Measurements from ENCODE around the gene GRIK4. TPM values are rescaled to one million over a fixed set of nuclear protein-coding genes. Genes with fewer than 3 reads are reported as not detected.

GRIK4 gene
- polyA plus RNA-seq, 1 donor from 2014 or later, result 3.4 TPM

DNA sequence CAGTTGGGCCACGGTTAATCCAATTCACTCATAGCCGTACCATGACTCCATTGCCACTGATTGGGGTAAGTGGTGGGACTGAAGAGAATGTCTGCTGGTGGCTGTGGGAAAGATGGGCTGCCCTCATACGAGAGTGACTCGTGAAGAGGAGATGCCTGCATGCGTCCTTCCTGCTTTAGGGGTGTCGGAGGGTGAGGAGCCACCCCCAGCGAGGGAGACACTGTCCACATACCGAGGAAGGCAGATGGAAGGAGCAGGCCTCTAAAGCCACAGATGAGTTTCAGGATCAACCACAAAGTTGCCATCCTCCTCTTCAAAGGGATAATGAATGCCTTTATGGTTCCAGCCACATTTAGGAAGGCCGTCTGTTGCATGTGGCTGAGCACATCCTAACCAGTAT, 83.2 kb downstream of the GRIK4 start:
- no peak overlapping the region for H3K9ac ChIP-seq (ENCODE audit: low read length)
- no peak for TF ChIP-seq RAD21 (conservative IDR thresholded peaks at IDR 0.05)
- H3F3A ChIP-seq (ENCODE audit: insufficient read depth, low read length, poor library complexity, severe bottlenecking), result no peaks in the 10 kb centered on the region
- H3K9me2 ChIP-seq (ENCODE audit: insufficient read depth, low read length), result no peaks in the 10 kb centered on the region
- H3K36me3 ChIP-seq (ENCODE audit: insufficient read depth, low read length), result no peaks in the 10 kb centered on the region
- H4K20me1 ChIP-seq (ENCODE audit: insufficient read depth), result no peaks in the 10 kb centered on the region
- no peaks in the 10 kb centered on the region for H3K27me3 ChIP-seq (ENCODE audit: insufficient read depth, low read depth, low read length)
- no peak overlapping the region for H3K27ac ChIP-seq (ENCODE audit: low read length)
- H3K4me3 ChIP-seq (ENCODE audit: low read length), result no peak overlapping the region
- H3K4me2 ChIP-seq (ENCODE audit: low read length), result no peak overlapping the region
- H3K79me2 ChIP-seq (replicated peaks; ENCODE audit: insufficient read depth, low read length), result no peaks in the 10 kb centered on the region
- H3K9me3 ChIP-seq (ENCODE audit: low read length), result no peaks in the 10 kb centered on the region
- H2AFZ ChIP-seq (ENCODE audit: low read depth, low read length), result no peak overlapping the region

DNA sequence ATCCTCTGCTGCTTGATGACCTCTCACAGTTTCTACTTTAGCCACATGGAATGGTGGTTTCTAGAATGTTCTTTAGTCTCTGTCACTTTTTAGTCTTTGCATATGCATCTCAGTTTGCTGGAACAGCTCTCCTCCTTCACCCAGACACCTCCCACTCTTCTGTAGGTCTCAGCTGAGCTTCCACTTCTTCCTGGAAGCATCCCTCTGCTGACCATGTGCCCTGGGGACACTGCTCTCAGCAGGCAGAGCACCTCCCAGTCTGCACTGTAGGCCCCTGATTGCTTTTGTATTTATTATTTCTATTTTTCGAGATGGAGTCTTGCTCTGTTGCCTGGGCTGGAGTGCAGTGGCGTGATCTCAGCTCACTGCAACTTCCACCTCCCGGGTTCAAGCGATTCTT, 84.0 kb downstream of the GRIK4 start:
- Histone ChIP-seq H2AFZ (ENCODE audit: low read depth, low read length) (no peak overlapping the region), H3K79me2 (replicated peaks; ENCODE audit: insufficient read depth, low read length) (no peaks in the 10 kb centered on the region), H3K4me3 (ENCODE audit: low read length) (no peak overlapping the region), H3K27ac (ENCODE audit: low read length) (no peak overlapping the region), H3K4me2 (ENCODE audit: low read length) (no peak overlapping the region), H3K9me2 (ENCODE audit: insufficient read depth, low read length) (no peaks in the 10 kb centered on the region), H3F3A (ENCODE audit: insufficient read depth, low read length, poor library complexity, severe bottlenecking) (no peaks in the 10 kb centered on the region), H3K27me3 (ENCODE audit: insufficient read depth, low read depth, low read length) (no peaks in the 10 kb centered on the region), H3K36me3 (ENCODE audit: insufficient read depth, low read length) (no peaks in the 10 kb centered on the region), H4K20me1 (ENCODE audit: insufficient read depth) (no peaks in the 10 kb centered on the region), H3K9me3 (ENCODE audit: low read length) (no peaks in the 10 kb centered on the region), H3K9ac (ENCODE audit: low read length) (no peak overlapping the region)
- TF ChIP-seq POLR2AphosphoS5 (IDR thresholded peaks at IDR 0.05) (no peak), SMC3 (conservative IDR thresholded peaks at IDR 0.05; ENCODE audit: poor library complexity) (no peak), RAD21 (conservative IDR thresholded peaks at IDR 0.05) (no peak), EP300 (conservative IDR thresholded peaks at IDR 0.05; ENCODE audit: poor library complexity, severe bottlenecking) (no peak), CTCF (IDR thresholded peaks at IDR 0.05; ENCODE audit: poor library complexity, severe bottlenecking) (no peak), TAF1 (IDR thresholded peaks at IDR 0.05; ENCODE audit: low read depth) (no peak), EZH2 (IDR thresholded peaks at IDR 0.05; ENCODE audit: borderline replicate concordance, insufficient read depth, low read length, poor library complexity, severe bottlenecking) (no peak)
- TF ChIP-seq, protein P1, sequence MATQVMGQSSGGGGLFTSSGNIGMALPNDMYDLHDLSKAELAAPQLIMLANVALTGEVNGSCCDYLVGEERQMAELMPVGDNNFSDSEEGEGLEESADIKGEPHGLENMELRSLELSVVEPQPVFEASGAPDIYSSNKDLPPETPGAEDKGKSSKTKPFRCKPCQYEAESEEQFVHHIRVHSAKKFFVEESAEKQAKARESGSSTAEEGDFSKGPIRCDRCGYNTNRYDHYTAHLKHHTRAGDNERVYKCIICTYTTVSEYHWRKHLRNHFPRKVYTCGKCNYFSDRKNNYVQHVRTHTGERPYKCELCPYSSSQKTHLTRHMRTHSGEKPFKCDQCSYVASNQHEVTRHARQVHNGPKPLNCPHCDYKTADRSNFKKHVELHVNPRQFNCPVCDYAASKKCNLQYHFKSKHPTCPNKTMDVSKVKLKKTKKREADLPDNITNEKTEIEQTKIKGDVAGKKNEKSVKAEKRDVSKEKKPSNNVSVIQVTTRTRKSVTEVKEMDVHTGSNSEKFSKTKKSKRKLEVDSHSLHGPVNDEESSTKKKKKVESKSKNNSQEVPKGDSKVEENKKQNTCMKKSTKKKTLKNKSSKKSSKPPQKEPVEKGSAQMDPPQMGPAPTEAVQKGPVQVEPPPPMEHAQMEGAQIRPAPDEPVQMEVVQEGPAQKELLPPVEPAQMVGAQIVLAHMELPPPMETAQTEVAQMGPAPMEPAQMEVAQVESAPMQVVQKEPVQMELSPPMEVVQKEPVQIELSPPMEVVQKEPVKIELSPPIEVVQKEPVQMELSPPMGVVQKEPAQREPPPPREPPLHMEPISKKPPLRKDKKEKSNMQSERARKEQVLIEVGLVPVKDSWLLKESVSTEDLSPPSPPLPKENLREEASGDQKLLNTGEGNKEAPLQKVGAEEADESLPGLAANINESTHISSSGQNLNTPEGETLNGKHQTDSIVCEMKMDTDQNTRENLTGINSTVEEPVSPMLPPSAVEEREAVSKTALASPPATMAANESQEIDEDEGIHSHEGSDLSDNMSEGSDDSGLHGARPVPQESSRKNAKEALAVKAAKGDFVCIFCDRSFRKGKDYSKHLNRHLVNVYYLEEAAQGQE (IDR thresholded peaks at IDR 0.05; ENCODE audit: borderline replicate concordance), result no peak

Measured in neural cell (in vitro differentiated cells).